Endothelial cell of umbilical vein (primary cell): Measurements from ENCODE around the gene ZNF362. TPM values are rescaled to one million over a fixed set of nuclear protein-coding genes. Genes with fewer than 3 reads are reported as not detected.

Source experiments
- BruUV-seq: library from RNA; stranded (reverse); fragments of 400-500 nt; replicated peaks from 2 replicates; lab custom pipeline; 2021; lab: Mats Ljungman, UMichigan
- CTCF ChIA-PET: fragments of 300-600, 350-600 bp; sonication (Branson Sonifier 250); formaldehyde crosslinking; loops from one replicate; lab custom pipeline; 2021; ENCODE audit warnings: antibody characterized with exemption, inconsistent platforms; lab: Charles Lee
- POLR2A ChIA-PET: fragments of 300-600, 350-600 bp; sonication (Branson Sonifier 250); formaldehyde crosslinking; loops from one replicate; lab custom pipeline; 2021; ENCODE audit warnings: antibody characterized with exemption, inconsistent platforms; lab: Charles Lee
- DNase-seq: peaks from one replicate; pipeline ENCODE4 v3.0.0-alpha.2; 2011; ENCODE audit warnings: low read depth, low spot score
- FAIRE-seq: peaks from 2 replicates; lab custom pipeline; 2011; peaks lifted over from hg19 to GRCh38; lab: Jason Lieb, UNC
- H2AFZ ChIP-seq: 2 replicates; pipeline ENCODE4 v1.6.0; 2012; ENCODE audit warnings: low read depth, low read length, control low read depth, inconsistent platforms
- H3K27ac ChIP-seq: 2 replicates; pipeline ENCODE4 v1.5.1; 2011; ENCODE audit warnings: low read depth, mild to moderate bottlenecking, control low read depth, low read length, moderate library complexity; ENCODE audit not compliant: insufficient read depth
- H3K27me3 ChIP-seq, 2 experiments: 2 replicates each; pipeline versions ENCODE4 v1.6.0 to v1.6.1; 2011; ENCODE audit warnings: low read length in 2 of 2, mixed read lengths in 1 of 2; ENCODE audit not compliant: control insufficient read depth in 2 of 2, insufficient read depth in 2 of 2
- H3K36me3 ChIP-seq, 2 experiments: 2 replicates in 1 of 2; 3 replicates in 1 of 2; pipeline ENCODE4 v1.5.1; 2011; ENCODE audit warnings: low read length in 2 of 2, mild to moderate bottlenecking in 1 of 2, moderate library complexity in 1 of 2; ENCODE audit not compliant: control insufficient read depth in 2 of 2, insufficient read depth in 2 of 2; ENCODE audit errors: extremely low read depth in 1 of 2
- H3K4me1 ChIP-seq: 3 replicates; pipeline ENCODE4 v1.5.1; 2011; ENCODE audit warnings: mild to moderate bottlenecking, low read length; ENCODE audit not compliant: control insufficient read depth, insufficient read depth; ENCODE audit errors: extremely low read depth
- H3K4me2 ChIP-seq: 2 replicates; pipeline ENCODE4 v1.6.1; 2011; ENCODE audit warnings: low read length, control low read depth, mixed read lengths; ENCODE audit not compliant: insufficient read depth
- H3K4me3 ChIP-seq, 3 experiments: fragments of 200-600 bp in 1 of 3; sonication (generic), shearing (Covaris generic) in 1 of 3; replicated peaks in 1 of 3; 2 replicates each; pipeline ENCODE4 v1.5.1; 2011 to 2016; ENCODE audit warnings: control low read depth in 3 of 3, low read length in 3 of 3, mild to moderate bottlenecking in 2 of 3, inconsistent platforms in 1 of 3, low read depth in 1 of 3, moderate library complexity in 1 of 3; ENCODE audit not compliant: insufficient read depth in 1 of 3
- H3K79me2 ChIP-seq: 2 replicates; pipeline ENCODE4 v1.6.0; 2012; ENCODE audit warnings: low read length, inconsistent platforms; ENCODE audit not compliant: control insufficient read depth, insufficient read depth
- H3K9ac ChIP-seq: replicated peaks from 2 replicates; pipeline ENCODE3; 2011; ENCODE audit warnings: low read length, control low read depth; ENCODE audit not compliant: insufficient read depth; ENCODE audit errors: extremely low read depth
- H3K9me1 ChIP-seq: replicated peaks from 3 replicates; pipeline ENCODE4 v1.6.0; 2011; ENCODE audit warnings: mild to moderate bottlenecking, low read length; ENCODE audit not compliant: control insufficient read depth, insufficient read depth; ENCODE audit errors: extremely low read depth
- H3K9me3 ChIP-seq: replicated peaks from 2 replicates; pipeline ENCODE4 v1.5.1; 2012; ENCODE audit warnings: low read length, inconsistent platforms; ENCODE audit not compliant: control insufficient read depth, insufficient read depth
- H4K20me1 ChIP-seq: replicated peaks from 2 replicates; pipeline ENCODE3; 2011; ENCODE audit warnings: mild to moderate bottlenecking, low read length; ENCODE audit not compliant: control insufficient read depth, insufficient read depth; ENCODE audit errors: extremely low read depth
- CTCF ChIP-seq, 2 donors: IDR thresholded peaks; 1 replicate in 1 of 2; 2 replicates in 1 of 2; pipeline ENCODE4 v1.5.1; 2011; ENCODE audit warnings: low read length in 2 of 2, mild to moderate bottlenecking in 2 of 2, moderate library complexity in 2 of 2, control low read depth in 1 of 2, inconsistent platforms in 1 of 2, low read depth in 1 of 2; ENCODE audit not compliant: insufficient read depth in 1 of 2; ENCODE audit errors: extremely low read depth in 1 of 2
- EZH2 ChIP-seq: IDR thresholded peaks from 2 replicates; pipeline ENCODE4 v1.6.1; 2012; ENCODE audit warnings: borderline replicate concordance, low read depth, mild to moderate bottlenecking, moderate library complexity, low read length, inconsistent platforms; ENCODE audit not compliant: severe bottlenecking
- FOS ChIP-seq: IDR thresholded peaks from 2 replicates; pipeline ENCODE4 v1.6.1; 2011; ENCODE audit warnings: mild to moderate bottlenecking, low read length, moderate library complexity, borderline replicate concordance; ENCODE audit not compliant: insufficient read depth
- GATA2 ChIP-seq: IDR thresholded peaks from 2 replicates; pipeline ENCODE4 v1.7.0; 2011; ENCODE audit warnings: low read depth, mild to moderate bottlenecking, moderate library complexity, mixed read lengths, low read length; ENCODE audit not compliant: insufficient read length, insufficient read depth
- JUN ChIP-seq: IDR thresholded peaks from 2 replicates; pipeline ENCODE4 v1.6.1; 2011; ENCODE audit warnings: borderline replicate concordance, low read depth; ENCODE audit not compliant: insufficient read length, insufficient read depth
- MAX ChIP-seq: IDR thresholded peaks from 2 replicates; pipeline ENCODE4 v1.6.1; 2011; ENCODE audit not compliant: insufficient read depth, insufficient read length
- MYC ChIP-seq: IDR thresholded peaks from one replicate; pipeline ENCODE4 v1.6.1; 2011; ENCODE audit warnings: mild to moderate bottlenecking, low read depth, low read length
- POLR2A ChIP-seq: IDR thresholded peaks from 2 replicates; pipeline ENCODE4 v1.6.1; 2012; ENCODE audit warnings: low read depth, mild to moderate bottlenecking, control low read depth, low read length
- POLR2AphosphoS5 ChIP-seq: IDR thresholded peaks from 2 replicates; pipeline ENCODE4 v1.6.1; 2012; ENCODE audit warnings: low read depth, mild to moderate bottlenecking, control low read depth, low read length, moderate library complexity; ENCODE audit not compliant: insufficient read depth
- dilution Hi-C: fragments of 300-500 bp; cut with MboI; formaldehyde crosslinking; loops from one replicate; pipeline ENCODE4 v1.15.0; 2019; ENCODE audit warnings: low sequenced_read_pairs; ENCODE audit not compliant: extremely low pct_ligation_motif_present
- intact Hi-C: fragments of 100-400 bp; cut with micrococcal nuclease; formaldehyde crosslinking; loops from one replicate; pipeline ENCODE4 v1.10.0; 2022
- polyA plus RNA-seq, 4 experiments: library from polyadenylated mRNA; depleted of rRNA in 3 of 4; stranded (reverse) in 3 of 4; unstranded in 1 of 4; fragments of >200 nt; gene quantifications; 2 replicates each; pipeline versions ENCODE4 v1.2.1 to v1.2.3, GENCODE V29; 2011 to 2012; ENCODE audit warnings: missing spikeins in 1 of 4
- total RNA-seq: library from RNA; stranded (reverse); gene quantifications from 2 replicates; pipeline ENCODE4 v1.2.3, GENCODE V29; 2021

ZNF362 gene
- total and polyA plus RNA-seq, 2 donors (not counting 3 experiments of a cell fraction or from before 2014, with no cell fraction given), result 28.4 to 35.3 TPM

GRCh38 chr1:33288976-33289857, 32.9 kb downstream of the ZNF362 start:
- POLR2A ChIA-PET, result no interaction called here
- Histone ChIP-seq H3K4me1 (peaks cover 4% of the 10 kb centered on the region), H3K27me3 (no peaks in the 10 kb centered on the region), H3K9me1 (no peaks in the 10 kb centered on the region), H3K4me2 (no peak overlapping the region), H3K9ac (no peak overlapping the region), H3K9me3 (no peaks in the 10 kb centered on the region), H3K36me3 (peaks cover 4% of the 10 kb centered on the region in 2 experiments), H4K20me1 (no peaks in the 10 kb centered on the region), H3K4me3 (no peak overlapping the region), H2AFZ (no peak overlapping the region), H3K79me2 (no peaks in the 10 kb centered on the region), H3K27ac (no peak overlapping the region)
- intact Hi-C loops (no loop called here), dilution Hi-C loops (no loop called here)
- BruUV-seq, result no TSS peak
- TF ChIP-seq POLR2A (no peak), JUN (no peak), EZH2 (no peak), FOS (no peak)
- FAIRE-seq (no peak), DNase-seq (no peak)
- CTCF ChIA-PET, result no interaction called here

- intact Hi-C loops (no loop called here), dilution Hi-C loops (no loop called here)
- Histone ChIP-seq H3K4me3 (no peak overlapping the region), H3K9me1 (no peaks in the 10 kb centered on the region), H4K20me1 (no peaks in the 10 kb centered on the region), H3K27ac (no peak overlapping the region), H3K27me3 (no peaks in the 10 kb centered on the region), H3K9ac (no peak overlapping the region), H3K4me1 (peaks cover 4% of the 10 kb centered on the region), H3K4me2 (no peak overlapping the region), H2AFZ (no peak overlapping the region), H3K9me3 (no peaks in the 10 kb centered on the region), H3K79me2 (no peaks in the 10 kb centered on the region), H3K36me3 (peaks cover 2 to 9% of the 10 kb centered on the region in 2 experiments)
- no TSS peak for BruUV-seq
- no peak for TF ChIP-seq FOS
- no peak for TF ChIP-seq JUN
- TF ChIP-seq POLR2AphosphoS5, result no peak
- no peak for TF ChIP-seq EZH2
- TF ChIP-seq MYC, result no peak
- no peak for TF ChIP-seq CTCF (IDR thresholded peaks at IDR 0.05; ENCODE audit: extremely low read depth in 1 of 2, insufficient read depth in 1 of 2, low read depth in 1 of 2, low read length in 2 of 2)
- TF ChIP-seq GATA2, result no peak
- no peak for TF ChIP-seq POLR2A
- TF ChIP-seq MAX, result no peak
- CTCF ChIA-PET, result no interaction called here
- FAIRE-seq (no peak), DNase-seq (no peak)
- POLR2A ChIA-PET, result no interaction called here
Measured at GRCh38 chr1:33289858-33290154, 33.5 kb downstream of the ZNF362 start.
